ENCODE data around the gene FAM193B.

DNA sequence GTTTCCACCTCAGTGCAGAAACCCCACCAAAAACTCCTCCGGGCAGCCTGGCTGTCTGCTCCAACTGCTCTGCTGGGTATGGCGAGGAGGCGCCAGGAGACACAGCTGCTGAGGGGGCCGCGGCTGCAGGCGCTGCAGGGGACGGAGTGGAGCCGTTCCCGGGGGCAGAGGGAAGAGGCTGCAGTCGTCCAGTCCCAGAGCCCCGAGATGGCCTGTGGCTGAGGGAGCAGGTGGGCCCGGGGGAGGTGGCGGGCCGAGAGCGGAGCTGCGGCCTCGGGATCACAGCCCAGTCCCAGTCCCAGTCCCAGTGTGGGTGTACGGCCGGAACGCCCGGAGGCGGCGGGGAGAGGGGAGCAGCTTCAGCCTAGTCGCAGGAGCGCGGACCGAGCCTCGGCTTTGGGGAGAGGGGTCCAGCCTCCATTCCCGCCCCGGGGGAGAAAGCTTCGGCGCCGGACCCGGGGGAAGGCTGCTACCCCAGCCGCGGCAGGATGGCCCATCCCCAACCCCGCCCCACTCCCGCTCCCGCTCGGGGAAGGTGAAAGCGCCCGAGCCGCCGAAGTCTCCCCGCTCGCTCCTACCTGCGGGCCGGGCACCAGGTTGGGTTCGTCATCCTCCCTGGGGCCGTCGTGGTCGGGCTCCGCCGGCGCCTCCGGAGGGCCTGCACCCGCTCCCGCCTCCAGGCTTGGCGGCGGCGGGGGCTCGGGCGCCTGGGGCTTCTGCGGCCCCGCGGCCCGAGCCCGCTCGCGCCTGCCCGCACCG, 513 bp downstream of the FAM193B start:
- TF ChIP-seq, protein P1, sequence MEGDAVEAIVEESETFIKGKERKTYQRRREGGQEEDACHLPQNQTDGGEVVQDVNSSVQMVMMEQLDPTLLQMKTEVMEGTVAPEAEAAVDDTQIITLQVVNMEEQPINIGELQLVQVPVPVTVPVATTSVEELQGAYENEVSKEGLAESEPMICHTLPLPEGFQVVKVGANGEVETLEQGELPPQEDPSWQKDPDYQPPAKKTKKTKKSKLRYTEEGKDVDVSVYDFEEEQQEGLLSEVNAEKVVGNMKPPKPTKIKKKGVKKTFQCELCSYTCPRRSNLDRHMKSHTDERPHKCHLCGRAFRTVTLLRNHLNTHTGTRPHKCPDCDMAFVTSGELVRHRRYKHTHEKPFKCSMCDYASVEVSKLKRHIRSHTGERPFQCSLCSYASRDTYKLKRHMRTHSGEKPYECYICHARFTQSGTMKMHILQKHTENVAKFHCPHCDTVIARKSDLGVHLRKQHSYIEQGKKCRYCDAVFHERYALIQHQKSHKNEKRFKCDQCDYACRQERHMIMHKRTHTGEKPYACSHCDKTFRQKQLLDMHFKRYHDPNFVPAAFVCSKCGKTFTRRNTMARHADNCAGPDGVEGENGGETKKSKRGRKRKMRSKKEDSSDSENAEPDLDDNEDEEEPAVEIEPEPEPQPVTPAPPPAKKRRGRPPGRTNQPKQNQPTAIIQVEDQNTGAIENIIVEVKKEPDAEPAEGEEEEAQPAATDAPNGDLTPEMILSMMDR (IDR thresholded peaks at IDR 0.05) = no peak
- TF ChIP-seq POLR2A (IDR thresholded peaks at IDR 0.05) = no peak

Measured in vagina (tissue), 2 donors.